Vagina (tissue), 2 donors: ENCODE data around the gene TRIM67.

ENCODE experiments used
- POLR2A ChIP-seq, 2 donors: fragments of 450-650 bp; IDR thresholded peaks; one replicate each; pipeline ENCODE4 v1.6.1; 2017; ENCODE audit warnings: antibody characterized with exemption in 2 of 2, mild to moderate bottlenecking in 2 of 2, moderate library complexity in 2 of 2
- POLR2AphosphoS5 ChIP-seq, 2 donors: sonication (generic); formaldehyde crosslinking; IDR thresholded peaks; one replicate each; pipeline ENCODE4 v1.9.0; 2017; ENCODE audit warnings: antibody characterized with exemption in 2 of 2, mild to moderate bottlenecking in 2 of 2, low read depth in 1 of 2; ENCODE audit not compliant: insufficient read depth in 1 of 2
- TF ChIP-seq, protein P1 (sequence below), 3 experiments: fragments of 450-650 bp in 2 of 3; fragments of 200-600 bp in 1 of 3; sonication (generic) in 1 of 3; IDR thresholded peaks; one replicate each; pipeline ENCODE4 v1.5.1; 2017 to 2019; ENCODE audit warnings: antibody characterized with exemption in 3 of 3, mild to moderate bottlenecking in 2 of 3, moderate library complexity in 2 of 3

DNA sequence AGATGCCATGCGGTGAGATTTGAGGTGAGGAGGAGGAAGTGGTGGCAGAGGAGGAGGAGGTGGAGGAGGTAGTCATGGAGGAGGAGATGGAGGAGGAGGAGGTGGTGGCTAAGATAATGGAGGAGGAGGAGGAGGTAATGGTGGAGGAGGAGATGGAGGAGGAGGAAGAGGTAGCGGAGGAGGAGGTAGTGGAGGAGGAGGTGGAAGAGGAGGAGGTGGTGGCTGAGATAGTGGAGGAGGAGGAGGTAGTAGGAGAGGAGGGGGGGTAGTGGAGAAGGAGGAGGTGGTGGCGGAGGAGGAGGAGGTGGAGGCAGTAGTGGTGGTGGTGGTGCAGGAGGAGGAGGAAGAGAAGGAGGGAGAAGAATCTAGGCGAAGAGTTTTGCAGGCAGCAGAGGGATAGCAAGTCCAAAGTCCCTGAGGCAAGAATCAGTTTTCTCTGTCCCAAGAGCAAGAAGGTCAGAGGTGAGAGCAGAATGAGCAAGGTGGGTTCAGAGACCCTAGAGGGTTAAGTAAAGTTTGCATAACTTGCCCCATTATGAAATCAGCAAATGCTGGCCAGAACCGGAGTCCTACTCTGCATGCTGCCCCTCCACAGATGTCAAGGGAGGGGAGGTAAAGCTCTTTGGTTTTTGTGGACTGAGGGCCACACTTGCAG is 40.2 kb downstream of the TRIM67 start:
- TF ChIP-seq, protein P1, sequence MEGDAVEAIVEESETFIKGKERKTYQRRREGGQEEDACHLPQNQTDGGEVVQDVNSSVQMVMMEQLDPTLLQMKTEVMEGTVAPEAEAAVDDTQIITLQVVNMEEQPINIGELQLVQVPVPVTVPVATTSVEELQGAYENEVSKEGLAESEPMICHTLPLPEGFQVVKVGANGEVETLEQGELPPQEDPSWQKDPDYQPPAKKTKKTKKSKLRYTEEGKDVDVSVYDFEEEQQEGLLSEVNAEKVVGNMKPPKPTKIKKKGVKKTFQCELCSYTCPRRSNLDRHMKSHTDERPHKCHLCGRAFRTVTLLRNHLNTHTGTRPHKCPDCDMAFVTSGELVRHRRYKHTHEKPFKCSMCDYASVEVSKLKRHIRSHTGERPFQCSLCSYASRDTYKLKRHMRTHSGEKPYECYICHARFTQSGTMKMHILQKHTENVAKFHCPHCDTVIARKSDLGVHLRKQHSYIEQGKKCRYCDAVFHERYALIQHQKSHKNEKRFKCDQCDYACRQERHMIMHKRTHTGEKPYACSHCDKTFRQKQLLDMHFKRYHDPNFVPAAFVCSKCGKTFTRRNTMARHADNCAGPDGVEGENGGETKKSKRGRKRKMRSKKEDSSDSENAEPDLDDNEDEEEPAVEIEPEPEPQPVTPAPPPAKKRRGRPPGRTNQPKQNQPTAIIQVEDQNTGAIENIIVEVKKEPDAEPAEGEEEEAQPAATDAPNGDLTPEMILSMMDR (IDR thresholded peaks at IDR 0.05): no peak
- TF ChIP-seq POLR2A (IDR thresholded peaks at IDR 0.05) (no peak), POLR2AphosphoS5 (IDR thresholded peaks at IDR 0.05; ENCODE audit: insufficient read depth in 1 of 2, low read depth in 1 of 2) (no peak)
